Mesendoderm (in vitro differentiated cells): ENCODE data around the gene NPAS3.
"Not testable (repeated sequence)": the region's sequence is repeated elsewhere in the genome, so short reads cannot be mapped to it uniquely, and the experiment has no call there.

Source experiments
- DNase-seq: peaks from one replicate; pipeline ENCODE4 v3.0.0; 2013
- H2AK5ac ChIP-seq: 2 replicates; pipeline ENCODE4 v1.6.1; 2013; ENCODE audit warnings: low read length, inconsistent platforms
- H2BK120ac ChIP-seq: 2 replicates; pipeline ENCODE4 v1.6.1; 2013; ENCODE audit warnings: low read depth, mild to moderate bottlenecking, low read length, moderate library complexity, mixed read lengths
- H2BK15ac ChIP-seq: replicated peaks from 2 replicates; pipeline ENCODE4 v1.6.1; 2013; ENCODE audit warnings: low read depth, mild to moderate bottlenecking, moderate library complexity
- H2BK5ac ChIP-seq: 2 replicates; pipeline ENCODE4 v1.6.1; 2013; ENCODE audit warnings: low read length, inconsistent platforms
- H3K18ac ChIP-seq: 2 replicates; pipeline ENCODE4 v1.6.1; 2013; ENCODE audit warnings: mild to moderate bottlenecking, low read length, mixed read lengths
- H3K23ac ChIP-seq: one replicate; pipeline ENCODE4 v1.6.1; 2013; ENCODE audit warnings: low read length
- H3K27ac ChIP-seq: 2 replicates; pipeline ENCODE4 v1.5.1; 2013; ENCODE audit warnings: low read depth, mild to moderate bottlenecking, inconsistent platforms, low read length, moderate library complexity
- H3K27me3 ChIP-seq: 2 replicates; pipeline ENCODE4 v1.6.1; 2013; ENCODE audit warnings: low read length, control low read depth, mild to moderate bottlenecking, inconsistent platforms; ENCODE audit not compliant: insufficient read depth, poor library complexity
- H3K36me3 ChIP-seq: 2 replicates; pipeline ENCODE4 v1.6.1; 2013; ENCODE audit warnings: low read length, inconsistent platforms; ENCODE audit not compliant: control insufficient read depth, insufficient read depth
- H3K4ac ChIP-seq: one replicate; pipeline ENCODE4 v1.6.1; 2013; ENCODE audit warnings: low read depth, mild to moderate bottlenecking, low read length, moderate library complexity
- H3K4me1 ChIP-seq: 2 replicates; pipeline ENCODE4 v1.6.1; 2013; ENCODE audit warnings: low read depth, low read length, inconsistent platforms; ENCODE audit not compliant: control insufficient read depth
- H3K4me2 ChIP-seq: 2 replicates; pipeline ENCODE4 v1.6.1; 2013; ENCODE audit warnings: low read length
- H3K4me3 ChIP-seq: 2 replicates; pipeline ENCODE4 v1.5.1; 2013; ENCODE audit warnings: mild to moderate bottlenecking, low read length
- H3K56ac ChIP-seq: one replicate; pipeline ENCODE4 v1.6.1; 2013; ENCODE audit warnings: low read length
- H3K79me1 ChIP-seq: 2 replicates; pipeline ENCODE4 v1.6.1; 2013; ENCODE audit warnings: low read length, inconsistent platforms
- H3K79me2 ChIP-seq: 2 replicates; pipeline ENCODE4 v1.6.1; 2013; ENCODE audit warnings: mild to moderate bottlenecking, low read length; ENCODE audit not compliant: control insufficient read depth, insufficient read depth
- H3K9ac ChIP-seq: 2 replicates; pipeline ENCODE4 v1.6.1; 2013; ENCODE audit warnings: low read length, inconsistent platforms
- H4K5ac ChIP-seq: one replicate; pipeline ENCODE4 v1.6.1; 2013; ENCODE audit warnings: low read length
- H4K8ac ChIP-seq: one replicate; pipeline ENCODE4 v1.6.1; 2013; ENCODE audit warnings: low read depth, mild to moderate bottlenecking, control low read depth, low read length, moderate library complexity
- WGBS: extraction: QIAGEN DNeasy Blood & Tissue Kit; methylation state at CpG from one replicate; pipeline ENCODE4 v1.1.7; 2013; ENCODE audit warnings: low lambda C conversion rate, missing lambda C conversion rate; ENCODE audit not compliant: insufficient coverage; ENCODE audit errors: extremely low coverage; 5-methylcytosine and 5-hydroxymethylcytosine counted together

The NPAS3 gene

DNA sequence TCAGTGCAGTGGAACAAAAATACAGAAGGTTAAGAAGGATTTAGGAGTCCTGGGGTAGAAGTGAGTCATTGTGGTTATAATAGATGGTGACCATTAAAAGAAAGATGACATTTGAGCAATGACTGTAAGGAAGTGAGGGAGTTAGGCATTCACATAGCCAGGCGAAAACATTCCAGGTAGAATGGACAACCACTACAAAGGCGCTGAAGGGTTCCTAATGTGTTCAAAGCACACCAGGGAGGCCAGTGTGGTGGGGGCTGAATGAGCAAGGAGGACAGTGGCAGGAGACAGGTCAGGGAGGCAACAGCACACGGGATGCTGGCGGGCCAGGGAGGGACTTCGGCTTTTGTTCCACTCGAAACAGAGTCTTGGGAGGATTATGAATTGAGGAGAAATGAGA is 129.9 kb downstream of the NPAS3 start:
- H3K27ac ChIP-seq, result no peak overlapping the region

GRCh38 chr14:33070475-33070874 is 131.8 kb downstream of the NPAS3 start:
- Histone ChIP-seq H2BK15ac (no peak overlapping the region), H4K5ac (no peak overlapping the region), H3K4me1 (no peaks in the 10 kb centered on the region), H2BK120ac (no peak overlapping the region), H3K27ac (no peak overlapping the region), H3K79me1 (no peaks in the 10 kb centered on the region), H3K9ac (no peak overlapping the region), H3K27me3 (no peaks in the 10 kb centered on the region), H2AK5ac (no peak overlapping the region), H3K4me3 (no peak overlapping the region), H3K18ac (no peak overlapping the region), H3K23ac (no peak overlapping the region), H3K79me2 (no peaks in the 10 kb centered on the region), H4K8ac (no peak overlapping the region), H3K36me3 (no peaks in the 10 kb centered on the region), H3K4ac (no peak overlapping the region), H3K4me2 (no peak overlapping the region), H2BK5ac (no peak overlapping the region), H3K56ac (no peak overlapping the region)
- no peak for DNase-seq
- WGBS, result 100% methylated on average over 2 of the region's 5 CpGs

More for the DNA sequence above, 129.9 kb downstream of the NPAS3 start:
- no peak overlapping the region for H3K23ac ChIP-seq
- no peak overlapping the region for H2BK120ac ChIP-seq
- no peak overlapping the region for H3K4me3 ChIP-seq
- H3K56ac ChIP-seq, result no peak overlapping the region
- no peak overlapping the region for H2BK15ac ChIP-seq
- no peaks in the 10 kb centered on the region for H3K79me2 ChIP-seq
- no peak overlapping the region for H3K9ac ChIP-seq
- H2BK5ac ChIP-seq, result no peak overlapping the region
- H3K79me1 ChIP-seq, result no peaks in the 10 kb centered on the region
- no peaks in the 10 kb centered on the region for H3K36me3 ChIP-seq
- H2AK5ac ChIP-seq, result no peak overlapping the region
- no peak overlapping the region for H3K4ac ChIP-seq
- H3K4me1 ChIP-seq, result no peaks in the 10 kb centered on the region
- no peak overlapping the region for H3K4me2 ChIP-seq
- H4K5ac ChIP-seq, result no peak overlapping the region
- no peaks in the 10 kb centered on the region for H3K27me3 ChIP-seq
- WGBS, result no CpG with 5 or more reads among the region's 6 CpGs
- no peak overlapping the region for H3K18ac ChIP-seq
- no peak overlapping the region for H4K8ac ChIP-seq
- DNase-seq, result no peak

DNA sequence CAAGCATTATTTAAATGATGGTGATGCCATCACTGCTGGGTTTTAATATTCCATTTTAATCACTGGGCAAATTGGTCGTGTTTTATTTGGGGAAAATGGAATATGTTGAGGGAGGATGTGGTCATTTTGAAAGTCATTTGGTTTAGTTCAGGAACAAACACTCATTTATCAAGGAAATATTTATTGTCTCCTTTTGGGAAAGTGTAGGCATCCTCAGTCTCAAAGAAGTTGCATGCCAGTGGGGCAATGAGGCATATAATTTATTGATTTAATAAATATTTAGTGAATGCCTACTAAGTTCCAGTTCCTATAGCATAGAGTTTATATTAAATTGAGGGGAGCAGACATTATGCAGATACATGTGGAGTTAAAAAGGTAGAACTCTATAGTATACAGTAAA is 134.3 kb downstream of the NPAS3 start:
- Histone ChIP-seq H3K36me3 (no peaks in the 10 kb centered on the region), H3K27ac (no peak overlapping the region), H3K23ac (no peak overlapping the region), H3K9ac (no peak overlapping the region), H3K18ac (no peak overlapping the region), H2AK5ac (no peak overlapping the region), H2BK15ac (no peak overlapping the region), H3K56ac (no peak overlapping the region), H4K5ac (no peak overlapping the region), H3K4me1 (peaks cover 3% of the 10 kb centered on the region), H2BK5ac (no peak overlapping the region), H3K4me3 (no peak overlapping the region), H2BK120ac (no peak overlapping the region), H3K79me1 (no peaks in the 10 kb centered on the region), H3K4me2 (no peak overlapping the region), H4K8ac (no peak overlapping the region), H3K79me2 (no peaks in the 10 kb centered on the region), H3K27me3 (no peaks in the 10 kb centered on the region), H3K4ac (no peak overlapping the region)
- DNase-seq, result no peak
- 100% methylated on average over 1 of the region's 1 CpG for WGBS

- Histone ChIP-seq H3K4ac (no peak overlapping the region), H3K79me2 (no peaks in the 10 kb centered on the region), H3K4me3 (no peak overlapping the region), H2BK5ac (no peak overlapping the region), H3K4me1 (peaks cover 3% of the 10 kb centered on the region), H2AK5ac (no peak overlapping the region), H3K36me3 (no peaks in the 10 kb centered on the region), H3K23ac (no peak overlapping the region), H3K27me3 (no peaks in the 10 kb centered on the region), H3K4me2 (no peak overlapping the region), H3K79me1 (no peaks in the 10 kb centered on the region), H3K27ac (no peak overlapping the region), H4K8ac (no peak overlapping the region), H3K9ac (no peak overlapping the region), H2BK15ac (no peak overlapping the region), H4K5ac (no peak overlapping the region), H3K56ac (no peak overlapping the region), H2BK120ac (no peak overlapping the region), H3K18ac (no peak overlapping the region)
- DNase-seq, result no peak
- no CpG with 5 or more reads among the region's 1 CpG for WGBS
These were observed 142.6 kb downstream of the NPAS3 start for GRCh38 chr14:33081259-33081658.

DNA sequence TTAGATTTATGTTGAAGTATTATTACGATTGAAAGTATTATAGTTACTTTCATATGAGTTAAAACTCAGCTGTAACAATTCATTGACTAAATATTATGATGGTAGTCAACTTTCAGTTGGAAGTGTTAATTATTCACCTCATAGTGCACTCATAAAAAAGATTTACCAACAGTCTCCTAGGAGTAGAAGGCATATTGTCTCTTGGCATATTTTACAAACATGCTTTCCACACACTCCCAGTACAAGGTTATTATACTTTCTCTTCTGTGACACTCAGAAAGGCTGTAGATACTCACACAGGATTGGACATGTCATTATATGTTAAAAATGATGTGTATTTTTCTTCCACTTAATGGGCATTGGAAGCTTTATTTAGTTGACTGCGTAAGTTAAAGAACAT is 147.1 kb downstream of the NPAS3 start:
- WGBS, result 89% methylated on average over 1 of the region's 2 CpGs
- Histone ChIP-seq H2BK120ac (no peak overlapping the region), H3K4me1 (no peaks in the 10 kb centered on the region), H2BK5ac (no peak overlapping the region), H3K36me3 (no peaks in the 10 kb centered on the region), H3K79me1 (no peaks in the 10 kb centered on the region), H3K79me2 (no peaks in the 10 kb centered on the region), H3K9ac (no peak overlapping the region), H4K8ac (no peak overlapping the region), H3K4ac (no peak overlapping the region), H3K18ac (no peak overlapping the region), H4K5ac (no peak overlapping the region), H3K27me3 (no peaks in the 10 kb centered on the region), H3K27ac (no peak overlapping the region), H3K4me3 (no peak overlapping the region), H2BK15ac (no peak overlapping the region), H2AK5ac (no peak overlapping the region), H3K56ac (no peak overlapping the region), H3K23ac (no peak overlapping the region), H3K4me2 (no peak overlapping the region)
- DNase-seq, result no peak

GRCh38 chr14:33088274-33088673 is 149.6 kb downstream of the NPAS3 start:
- not testable (repeated sequence) for H3K4me3 ChIP-seq, H3K4me1 ChIP-seq, H3K79me2 ChIP-seq, H3K4ac ChIP-seq, H2BK5ac ChIP-seq, H3K36me3 ChIP-seq, H3K56ac ChIP-seq, H3K79me1 ChIP-seq, DNase-seq, H3K27me3 ChIP-seq, H3K4me2 ChIP-seq, H3K18ac ChIP-seq, H2BK120ac ChIP-seq, H3K27ac ChIP-seq, H4K5ac ChIP-seq, H2BK15ac ChIP-seq, H2AK5ac ChIP-seq, H3K9ac ChIP-seq, H3K23ac ChIP-seq, H4K8ac ChIP-seq
- no CpG with 5 or more reads among the region's 11 CpGs for WGBS
